HCT116 (cell line): ENCODE results near the gene FAM78B.

Source experiments
- CBX3 ChIP-seq: IDR thresholded peaks from 2 replicates; pipeline ENCODE4 v1.6.1; 2012; ENCODE audit warnings: low read depth
- CTCF ChIP-seq, 3 experiments: fragments of 200-600 bp in 1 of 3; sonication (generic) in 1 of 3; IDR thresholded peaks in 2 of 3; conservative IDR thresholded peaks in 1 of 3; 2 replicates each; pipeline ENCODE4 v1.5.1; 2012 to 2017; ENCODE audit warnings: low read depth in 2 of 3, low read length in 2 of 3, antibody characterized with exemption in 1 of 3, borderline replicate concordance in 1 of 3, control low read depth in 1 of 3, mild to moderate bottlenecking in 1 of 3, mixed read lengths in 1 of 3, mixed run types in 1 of 3, moderate library complexity in 1 of 3; ENCODE audit not compliant: insufficient read depth in 1 of 3
- EGR1 ChIP-seq: IDR thresholded peaks from 2 replicates; pipeline ENCODE4 v1.6.1; 2012; ENCODE audit warnings: low read depth
- ELF1 ChIP-seq: IDR thresholded peaks from 2 replicates; pipeline ENCODE4 v1.6.1; 2012; ENCODE audit warnings: low read depth, borderline replicate concordance
- EZH2 ChIP-seq: fragments of 200-600 bp; sonication (generic); IDR thresholded peaks from 2 replicates; pipeline ENCODE4 v1.6.1; 2017; ENCODE audit warnings: antibody characterized with exemption, mixed run types
- EZH2phosphoT487 ChIP-seq: fragments of 200-600 bp; IDR thresholded peaks from 2 replicates; pipeline ENCODE4 v1.6.1; 2018; ENCODE audit warnings: antibody characterized with exemption, borderline replicate concordance
- FOSL1 ChIP-seq: IDR thresholded peaks from 2 replicates; pipeline ENCODE4 v1.6.1; 2012; ENCODE audit warnings: low read depth
- POLR2A ChIP-seq: IDR thresholded peaks from 2 replicates; pipeline ENCODE4 v1.7.0; 2011; ENCODE audit warnings: borderline replicate concordance; ENCODE audit not compliant: insufficient read depth, insufficient read length; ENCODE audit errors: extremely low read depth
- POLR2AphosphoS5 ChIP-seq: IDR thresholded peaks from 2 replicates; pipeline ENCODE4 v1.6.1; 2011; ENCODE audit warnings: mild to moderate bottlenecking, low read depth, low read length, moderate library complexity
- RAD21 ChIP-seq: IDR thresholded peaks from 2 replicates; pipeline ENCODE4 v1.6.1; 2012; ENCODE audit warnings: low read depth, mild to moderate bottlenecking
- SIN3A ChIP-seq: IDR thresholded peaks from 2 replicates; pipeline ENCODE4 v1.6.1; 2012; ENCODE audit warnings: low read depth
- TCF7L2 ChIP-seq: IDR thresholded peaks from 2 replicates; pipeline ENCODE4 v1.7.0; 2011; ENCODE audit warnings: borderline replicate concordance, inconsistent platforms; ENCODE audit not compliant: insufficient read depth, insufficient read length; ENCODE audit errors: extremely low read depth
- YY1 ChIP-seq: IDR thresholded peaks from 2 replicates; pipeline ENCODE4 v1.6.1; 2011; ENCODE audit warnings: low read length, low read depth, moderate library complexity, mild to moderate bottlenecking; ENCODE audit not compliant: insufficient replicate concordance; ENCODE audit errors: extremely low read depth
- ZBTB33 ChIP-seq: IDR thresholded peaks from 2 replicates; pipeline ENCODE4 v1.6.1; 2011; ENCODE audit warnings: mild to moderate bottlenecking, low read length, moderate library complexity; ENCODE audit not compliant: insufficient replicate concordance; ENCODE audit errors: extremely low read depth

GRCh38 chr1:166026555-166026954 is 140.2 kb downstream of the FAM78B start:
- no peak for TF ChIP-seq CTCF (IDR thresholded peaks at IDR 0.05 in 2 of 3, conservative IDR thresholded peaks at IDR 0.05 in 1 of 3; ENCODE audit: borderline replicate concordance in 1 of 3, insufficient read depth in 1 of 3, low read depth in 2 of 3, low read length in 2 of 3)
- TF ChIP-seq RAD21, result no peak
- TF ChIP-seq TCF7L2, result no peak
- no peak for TF ChIP-seq EZH2
- no peak for TF ChIP-seq POLR2AphosphoS5
- TF ChIP-seq EZH2phosphoT487, result no peak
- no peak for TF ChIP-seq EGR1
- no peak for TF ChIP-seq ELF1
- TF ChIP-seq POLR2A, result no peak
- TF ChIP-seq ZBTB33, result no peak
- TF ChIP-seq YY1, result no peak
- TF ChIP-seq FOSL1, result no peak
- TF ChIP-seq CBX3, result no peak
- TF ChIP-seq SIN3A, result no peak
